SK-N-SH treated with all-trans-retinoic acid at 6 μM for 48 hours (cell line): ENCODE measurements around the gene OXCT1.
"Not testable (repeated sequence)": the region's sequence is repeated elsewhere in the genome, so short reads cannot be mapped to it uniquely, and the experiment has no call there.

Source experiments
- ATAC-seq: fragments of 200-7000 bp; cut with Tn5 transposase; 3 replicates; pipeline ENCODE4 v1.9.1; 2020; ENCODE audit warnings: mild to moderate bottlenecking, moderate library complexity
- ARNTL ChIP-seq: fragments of 450-650 bp; formaldehyde crosslinking; IDR thresholded peaks from 2 replicates; pipeline ENCODE4 v1.5.0; 2020; ENCODE audit warnings: low read depth, mild to moderate bottlenecking, moderate library complexity, borderline replicate concordance
- BACH2 ChIP-seq: fragments of 250-450 bp; sonication (Bioruptor Pico); IDR thresholded peaks from 2 replicates; pipeline ENCODE4 v1.9.0; 2021; ENCODE audit warnings: mild to moderate bottlenecking, borderline replicate concordance
- CREB5 ChIP-seq: fragments of 250-450 bp; sonication (Bioruptor Pico); IDR thresholded peaks from 2 replicates; pipeline ENCODE4 v1.5.1; 2020; ENCODE audit warnings: low read depth, mild to moderate bottlenecking, moderate library complexity
- CSDC2 ChIP-seq: fragments of 250-450 bp; sonication (Bioruptor Pico); IDR thresholded peaks from 2 replicates; pipeline ENCODE4 v1.5.0; 2020; ENCODE audit warnings: mild to moderate bottlenecking, moderate library complexity
- CSRNP3 ChIP-seq: fragments of 250-450 bp; sonication (Bioruptor Pico); IDR thresholded peaks from 2 replicates; pipeline ENCODE4 v1.5.1; 2021; ENCODE audit warnings: mild to moderate bottlenecking, moderate library complexity
- ESRRG ChIP-seq: fragments of 250-450 bp; sonication (Bioruptor Pico); IDR thresholded peaks from 2 replicates; pipeline ENCODE4 v1.6.1; 2021; ENCODE audit warnings: mild to moderate bottlenecking
- GLIS3 ChIP-seq: fragments of 250-450 bp; sonication (Bioruptor Pico); IDR thresholded peaks from 2 replicates; pipeline ENCODE4 v1.5.0; 2020; ENCODE audit warnings: mild to moderate bottlenecking, moderate library complexity
- ISL1 ChIP-seq: fragments of 250-450 bp; sonication (Bioruptor Pico); IDR thresholded peaks from 2 replicates; pipeline ENCODE4 v2.1.2; 2022; ENCODE audit warnings: mild to moderate bottlenecking, moderate library complexity
- OSR1 ChIP-seq: fragments of 250-450 bp; sonication (Bioruptor Pico); IDR thresholded peaks from 2 replicates; pipeline ENCODE4 v1.8.0; 2022; ENCODE audit warnings: moderate library complexity, mild to moderate bottlenecking, inconsistent platforms
- POU6F1 ChIP-seq: fragments of 250-450 bp; sonication (Bioruptor Pico); IDR thresholded peaks from 2 replicates; pipeline ENCODE4 v1.8.0; 2021; ENCODE audit warnings: low read depth, mild to moderate bottlenecking, moderate library complexity, borderline replicate concordance
- PPARA ChIP-seq: fragments of 250-450 bp; sonication (Bioruptor Pico); IDR thresholded peaks from 2 replicates; pipeline ENCODE4 v1.5.0; 2020; ENCODE audit warnings: mild to moderate bottlenecking, borderline replicate concordance
- RARB ChIP-seq: fragments of 250-450 bp; sonication (Bioruptor Pico); IDR thresholded peaks from 2 replicates; pipeline ENCODE4 v1.8.0; 2021; ENCODE audit warnings: mild to moderate bottlenecking, moderate library complexity
- SNAI2 ChIP-seq: fragments of 250-450 bp; sonication (Bioruptor Pico); IDR thresholded peaks from 2 replicates; pipeline ENCODE4 v1.5.0; 2020; ENCODE audit warnings: mild to moderate bottlenecking, moderate library complexity
- TCF4 ChIP-seq: fragments of 250-450 bp; sonication (Bioruptor Pico); IDR thresholded peaks from 2 replicates; pipeline ENCODE4 v1.8.0; 2021; ENCODE audit warnings: mild to moderate bottlenecking, moderate library complexity, borderline replicate concordance
- TOX ChIP-seq: fragments of 250-450 bp; sonication (Bioruptor Pico); IDR thresholded peaks from 2 replicates; pipeline ENCODE4 v1.8.0; 2021; ENCODE audit warnings: mild to moderate bottlenecking, moderate library complexity, borderline replicate concordance
- TSHZ2 ChIP-seq: fragments of 250-450 bp; sonication (Bioruptor Pico); IDR thresholded peaks from 2 replicates; pipeline ENCODE4 v1.5.0; 2020; ENCODE audit warnings: mild to moderate bottlenecking, moderate library complexity
- ZC3H10 ChIP-seq: fragments of 250-450 bp; sonication (Bioruptor Pico); IDR thresholded peaks from 2 replicates; pipeline ENCODE4 v1.5.1; 2021; ENCODE audit warnings: mild to moderate bottlenecking, moderate library complexity
- ZFP3 ChIP-seq: fragments of 250-450 bp; sonication (Bioruptor Pico); IDR thresholded peaks from 2 replicates; pipeline ENCODE4 v1.5.0; 2020; ENCODE audit warnings: mild to moderate bottlenecking, moderate library complexity
- ZNF565 ChIP-seq: fragments of 450-650 bp; formaldehyde crosslinking; conservative IDR thresholded peaks from 2 replicates; pipeline ENCODE4 v1.5.0; 2020; ENCODE audit warnings: low read depth, mild to moderate bottlenecking, moderate library complexity
- ZNF70 ChIP-seq: fragments of 450-650 bp; formaldehyde crosslinking; IDR thresholded peaks from 2 replicates; pipeline ENCODE4 v1.5.0; 2020; ENCODE audit warnings: mild to moderate bottlenecking, moderate library complexity

The OXCT1 gene

GRCh38 chr5:41817625-41818301 is 52.5 kb downstream of the OXCT1 start:
- TF ChIP-seq OSR1 (CRISPR knock-in tag) (no peak), POU6F1 (CRISPR knock-in tag) (no peak), ARNTL (CRISPR knock-in tag) (no peak), SNAI2 (CRISPR knock-in tag) (no peak), ISL1 (CRISPR knock-in tag) (no peak), RARB (CRISPR knock-in tag) (no peak), PPARA (no peak), ZFP3 (CRISPR knock-in tag) (no peak), CSDC2 (CRISPR knock-in tag) (no peak), ZNF565 (CRISPR knock-in tag) (no peak), TOX (CRISPR knock-in tag) (no peak), CREB5 (no peak), ZNF70 (CRISPR knock-in tag) (no peak), CSRNP3 (CRISPR knock-in tag) (no peak), TCF4 (no peak), ZC3H10 (no peak), GLIS3 (CRISPR knock-in tag) (no peak)

GRCh38 chr5:41815663-41816229 is 54.5 kb downstream of the OXCT1 start:
- TF ChIP-seq ZFP3 (CRISPR knock-in tag): no peak
- TF ChIP-seq BACH2: no peak
- TF ChIP-seq SNAI2 (CRISPR knock-in tag): no peak
- no peak for TF ChIP-seq POU6F1 (CRISPR knock-in tag)
- no peak for TF ChIP-seq ZC3H10
- TF ChIP-seq ESRRG (CRISPR knock-in tag): no peak
- TF ChIP-seq RARB (CRISPR knock-in tag): no peak
- TF ChIP-seq TCF4: no peak
- TF ChIP-seq ISL1 (CRISPR knock-in tag): no peak
- ATAC-seq: no peak

More at GRCh38 chr5:41817625-41818301, 52.5 kb downstream of the OXCT1 start:
- ATAC-seq: no peak

GRCh38 chr5:41815261-41815660 is 55.0 kb downstream of the OXCT1 start:
- TF ChIP-seq ZFP3 (CRISPR knock-in tag) (no peak), ARNTL (CRISPR knock-in tag) (no peak), POU6F1 (CRISPR knock-in tag) (no peak), CSRNP3 (CRISPR knock-in tag) (no peak), BACH2 (no peak), TSHZ2 (CRISPR knock-in tag) (no peak), PPARA (no peak), ISL1 (CRISPR knock-in tag) (no peak), ESRRG (CRISPR knock-in tag) (no peak), ZC3H10 (no peak)
- TF ChIP-seq, all 23 proteins: peak for 0
- ATAC-seq: no peak

- ATAC-seq: not testable (repeated sequence)
Observed at GRCh38 chr5:41814306-41814705, 55.9 kb downstream of the OXCT1 start.
